IPS DF 4.7 (cell line): ENCODE data around the gene FUZ.

Experiments used
- DNase-seq: peaks from one replicate; pipeline ENCODE4 v3.0.0-alpha.2; 2013; ENCODE audit warnings: low spot score; ENCODE audit errors: extremely low read depth

The FUZ gene

GRCh38 chr19:49851456-49852259 lies 38.6 kb upstream of the FUZ start:
- DNase-seq = no peak

DNA sequence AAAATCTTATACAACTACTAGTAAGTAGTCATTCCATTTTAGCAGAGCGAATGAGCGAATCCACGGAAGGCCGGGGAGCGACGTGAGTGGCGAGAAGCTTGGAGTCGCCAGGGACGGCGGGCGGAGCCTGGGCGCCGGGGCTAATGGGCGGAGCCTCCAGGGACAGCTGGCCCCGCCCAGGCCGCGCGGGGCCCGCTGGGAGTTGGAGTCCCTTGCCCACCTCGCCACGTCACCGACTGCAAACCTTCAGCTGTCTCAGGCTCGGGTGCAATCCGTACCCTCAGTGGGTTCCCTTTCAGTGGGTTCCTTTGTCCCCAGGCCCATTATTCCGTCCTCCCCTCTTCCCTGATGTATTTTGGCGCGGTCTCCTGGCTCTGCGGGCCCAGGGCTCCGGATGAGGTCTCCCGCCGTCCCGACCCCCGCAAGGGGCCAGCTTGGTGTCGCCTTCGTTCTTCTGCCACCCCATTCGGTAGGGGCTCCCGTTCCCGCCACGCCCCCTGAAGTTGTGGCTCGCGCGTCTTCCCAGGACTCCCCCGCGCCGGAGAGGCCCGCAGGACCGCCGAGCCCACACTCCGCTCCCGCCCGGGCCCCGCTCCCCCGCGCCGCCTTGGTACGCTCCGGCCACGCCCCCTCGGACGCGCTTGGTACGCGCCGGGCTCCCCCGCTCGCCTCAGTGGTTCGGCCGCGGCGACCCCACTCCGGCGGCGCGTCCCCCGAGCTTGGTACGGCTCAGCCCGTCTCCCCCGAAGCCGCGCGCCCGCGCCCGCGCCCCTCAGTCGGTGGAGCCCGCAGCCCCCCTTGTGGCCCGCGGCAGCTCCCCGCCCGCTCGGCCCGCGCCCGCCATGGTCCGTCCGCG lies 37.6 kb upstream of the FUZ start, which contains the start of gene PTOV1:
Gene PTOV1 (plus strand): TSS at position 673 of the 856 bp plus-strand sequence.
- DNase-seq = peak; percentile 49

DNA sequence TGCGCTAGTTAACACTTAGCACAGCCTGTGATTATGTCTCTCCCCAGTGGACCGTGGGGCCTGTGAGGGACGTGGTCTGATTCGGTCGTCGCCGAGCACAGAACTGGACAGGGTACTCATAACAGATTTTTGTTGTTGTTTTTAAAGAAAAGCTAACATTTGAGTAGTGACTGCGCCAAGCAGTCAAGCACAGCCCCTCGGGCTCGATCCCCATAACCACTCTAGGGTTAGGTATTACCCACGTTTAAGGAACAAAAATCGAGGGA lies 37.1 kb upstream of the FUZ start:
- DNase-seq = no peak

DNA sequence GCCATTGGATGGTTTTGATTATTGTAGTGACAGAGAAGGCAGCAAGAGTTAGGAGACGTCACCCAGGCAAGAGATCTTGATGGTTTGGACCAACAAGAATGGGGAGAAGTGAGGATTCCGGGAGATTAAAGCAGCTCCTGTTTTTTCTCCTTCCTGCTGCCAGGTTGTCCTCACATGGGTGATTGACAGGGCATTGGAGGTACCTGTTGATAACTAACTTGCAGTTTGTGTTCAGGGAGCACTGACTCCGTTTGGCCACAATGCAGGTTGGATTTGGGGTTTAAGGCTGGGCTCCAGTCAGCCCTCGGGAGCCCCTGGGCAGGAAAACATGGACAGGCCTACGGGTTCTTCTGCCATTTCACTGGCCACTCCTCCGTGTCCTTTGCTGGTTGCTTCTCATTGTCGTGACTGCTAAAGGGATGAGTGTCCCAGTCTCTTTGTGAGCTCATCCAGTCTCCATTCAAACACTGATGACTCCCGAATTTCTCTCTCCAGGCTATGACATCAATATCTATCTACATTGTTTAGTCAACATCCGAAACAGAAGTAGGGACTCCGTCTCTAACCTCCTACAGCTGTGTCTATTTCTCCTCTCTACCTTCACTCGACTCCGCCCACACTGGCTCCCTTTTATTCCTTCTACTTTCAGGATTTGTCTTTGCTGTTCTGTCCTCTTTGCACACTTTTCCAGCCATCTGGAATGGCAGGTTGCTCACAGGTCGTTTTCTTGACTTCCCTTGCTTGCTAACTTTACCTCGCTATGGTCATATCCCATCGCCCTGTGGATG lies 36.5 kb upstream of the FUZ start:
- DNase-seq = no peak

GRCh38 chr19:49848938-49849337 lies 35.8 kb upstream of the FUZ start:
- no peak for DNase-seq

DNA sequence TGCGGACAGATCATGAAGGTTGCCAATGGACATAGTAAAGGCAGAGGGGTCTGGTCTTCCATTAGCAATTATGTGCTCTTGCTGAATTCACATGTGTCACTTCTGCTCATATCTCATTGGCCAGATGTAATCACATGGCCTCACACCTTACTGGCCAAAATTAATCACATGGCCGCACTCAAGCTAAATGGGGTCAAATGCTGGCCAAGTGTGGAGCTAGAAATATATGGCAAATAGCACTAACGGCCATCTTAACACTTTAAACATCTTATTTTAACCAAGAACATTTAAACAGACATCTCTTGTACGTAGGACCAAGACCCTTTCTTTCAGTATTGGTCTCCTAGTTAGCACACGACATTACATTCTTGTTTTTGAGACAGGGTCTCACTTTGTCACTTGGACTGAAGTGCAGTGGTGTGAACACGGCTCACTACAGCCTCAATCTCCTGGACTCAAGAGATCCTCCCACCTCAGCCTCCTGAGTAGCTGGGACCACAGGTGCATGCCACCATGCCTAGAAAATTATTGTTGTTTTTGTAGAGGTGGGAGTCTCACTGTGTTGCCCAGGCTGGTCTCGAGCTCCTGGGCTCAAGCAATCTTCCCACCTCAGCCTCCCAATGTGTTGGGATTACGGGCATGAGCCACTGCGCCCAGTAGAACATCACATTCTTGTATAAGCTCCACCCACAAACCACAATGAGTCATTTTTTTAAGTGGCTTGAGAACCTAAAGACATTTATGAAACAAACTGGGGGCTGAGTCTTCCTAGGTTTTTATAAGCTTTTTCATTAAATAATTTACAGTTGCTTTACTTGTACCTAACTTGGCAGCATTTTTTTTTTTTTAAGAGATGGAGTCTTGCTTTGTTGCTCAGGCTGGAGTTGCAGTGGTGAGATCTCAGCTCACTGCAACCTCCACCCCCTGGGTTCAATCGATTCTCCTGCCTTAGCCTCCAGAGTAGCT lies 34.9 kb upstream of the FUZ start:
- DNase-seq = no peak

DNA sequence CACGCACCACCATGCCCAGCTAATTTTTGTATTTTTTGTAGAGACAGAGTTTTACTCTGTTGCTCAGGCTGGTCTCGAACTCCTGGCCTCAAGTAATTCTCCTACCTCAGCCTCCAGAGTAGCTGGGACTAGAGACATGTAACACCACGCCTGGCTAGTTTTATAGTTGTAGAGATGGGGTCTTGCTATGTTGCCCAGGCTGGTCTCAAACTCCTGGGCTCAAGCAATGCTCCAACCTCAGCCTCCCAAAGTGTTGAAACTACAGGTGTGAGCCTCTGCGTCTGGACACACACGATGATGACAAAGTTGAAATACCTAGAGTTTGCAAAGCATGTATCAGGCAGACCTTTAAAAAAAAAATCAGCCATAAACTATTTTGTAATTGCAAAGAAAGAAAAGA lies 33.3 kb upstream of the FUZ start:
- no peak for DNase-seq

GRCh38 chr19:49845414-49845813 lies 32.3 kb upstream of the FUZ start:
- DNase-seq = no peak

GRCh38 chr19:49844138-49845095 lies 31.3 kb upstream of the FUZ start:
- no peak for DNase-seq

DNA sequence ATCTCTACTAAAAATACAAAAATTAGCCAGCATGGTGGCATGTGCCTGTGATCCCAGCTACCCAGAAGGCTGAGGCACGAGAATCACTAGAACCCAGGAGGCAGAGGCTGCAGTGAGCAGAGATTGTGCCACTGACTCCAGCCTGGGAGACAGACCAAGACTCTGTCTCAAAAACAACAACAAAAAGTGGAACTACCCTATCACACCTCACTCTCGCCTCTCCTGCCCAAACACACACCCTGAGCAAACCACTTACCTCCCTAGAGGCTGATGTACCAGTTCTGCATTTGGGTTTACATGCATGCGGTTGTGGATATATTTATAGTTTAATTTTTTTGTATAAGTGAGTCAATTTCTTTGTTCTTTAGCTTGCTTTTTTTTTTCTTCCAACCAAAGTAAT lies 30.2 kb upstream of the FUZ start:
- no peak for DNase-seq

DNA sequence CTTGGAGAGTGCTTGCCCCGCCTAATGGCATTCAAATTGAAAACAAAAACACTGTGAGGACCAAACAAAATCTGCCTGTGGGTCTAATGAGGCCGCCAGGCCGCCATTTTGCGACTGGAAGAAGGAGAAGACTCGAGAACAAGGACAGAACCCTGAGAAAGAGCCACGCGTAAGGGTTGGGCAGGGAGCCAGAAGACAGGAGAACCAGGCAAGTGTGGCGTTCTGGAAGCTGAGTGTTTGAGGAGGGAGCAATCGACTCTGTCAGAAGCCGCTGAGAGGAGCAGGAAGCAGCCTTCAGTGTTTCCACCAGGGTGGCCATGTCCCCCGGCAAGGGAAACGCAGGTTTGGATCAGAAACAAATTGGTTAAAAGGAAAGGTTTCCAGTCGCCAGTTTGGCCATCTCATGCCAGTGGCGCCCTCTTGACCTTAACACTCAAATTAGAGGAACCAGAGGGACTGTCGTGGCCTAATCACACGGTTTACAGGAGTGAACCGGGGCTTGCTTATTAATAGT lies 27.7 kb upstream of the FUZ start:
- DNase-seq = no peak

DNA sequence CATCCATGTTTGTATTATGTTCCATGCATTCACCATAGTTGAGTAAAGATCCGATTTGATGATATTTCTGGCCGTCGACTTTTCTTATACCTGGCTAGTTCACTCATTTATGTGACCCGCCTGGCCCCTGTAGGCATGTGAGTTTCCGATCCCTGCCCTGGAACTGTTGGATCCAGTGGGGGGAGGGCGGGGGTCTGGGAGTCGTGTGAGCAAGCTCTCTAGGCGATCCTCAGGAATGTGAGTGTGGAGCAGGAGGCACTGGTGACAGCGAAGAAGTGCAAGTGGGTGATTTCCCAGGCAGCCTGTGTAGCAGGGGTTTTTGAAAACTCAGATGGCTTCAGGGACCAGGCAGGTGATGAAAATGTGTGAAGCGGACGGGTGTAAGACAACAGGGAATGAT lies 27.2 kb upstream of the FUZ start:
- DNase-seq = no peak

GRCh38 chr19:49839713-49840112 lies 26.6 kb upstream of the FUZ start:
- DNase-seq = no peak

DNA sequence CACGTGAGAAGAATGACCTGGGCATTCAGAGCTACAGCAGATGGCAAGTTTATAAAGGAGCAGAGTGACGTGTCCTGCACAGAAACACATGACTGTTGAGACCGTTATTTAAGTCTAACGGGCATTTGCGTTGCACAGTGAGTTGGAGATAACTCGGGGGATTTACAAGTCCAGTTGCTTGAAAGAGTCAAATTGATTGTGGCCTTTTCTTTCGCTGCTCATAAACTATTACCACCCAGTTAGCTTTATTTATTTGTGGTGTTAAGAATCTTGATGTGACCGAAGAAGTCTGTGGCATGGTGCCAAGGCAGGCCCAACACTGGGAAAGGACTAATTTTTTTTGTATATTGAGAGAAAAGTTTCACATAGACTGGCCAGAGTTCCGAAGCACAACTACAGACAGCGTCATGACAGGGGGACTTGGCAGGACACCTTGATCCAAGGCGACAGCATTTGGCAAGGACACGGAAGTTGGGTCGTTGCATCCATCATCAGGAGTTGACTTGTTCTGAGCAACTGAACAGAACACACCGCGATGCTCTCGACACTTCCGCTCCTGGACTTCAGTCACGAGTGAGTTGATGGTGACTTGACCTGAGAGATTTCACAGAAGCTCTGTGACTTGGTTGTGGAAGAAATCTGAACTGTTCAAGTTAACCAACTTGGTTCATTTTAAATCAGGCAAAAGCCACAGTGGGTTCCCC lies 25.9 kb upstream of the FUZ start:
- no peak for DNase-seq

DNA sequence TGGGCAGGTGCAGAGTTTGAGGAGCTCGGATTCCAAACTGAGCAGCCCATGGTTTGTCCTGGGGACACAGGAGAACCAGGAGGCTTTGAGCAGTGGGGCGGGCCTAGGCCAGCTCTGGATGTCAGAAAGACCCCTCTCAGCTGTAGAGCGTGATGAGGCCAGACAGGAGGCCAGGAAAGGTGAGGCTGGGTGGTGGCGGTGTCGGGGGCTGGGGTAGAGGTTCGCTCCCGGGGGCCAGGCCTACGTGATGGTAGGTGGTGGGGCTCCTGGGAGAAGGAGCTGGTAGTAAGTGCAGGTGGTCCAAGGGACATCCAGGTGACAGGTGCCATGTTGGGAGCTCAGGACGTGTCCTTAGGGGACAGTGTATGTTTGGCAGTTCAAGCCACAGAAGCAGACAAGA lies 24.3 kb upstream of the FUZ start:
- no peak for DNase-seq

- DNase-seq = no peak
These were observed 23.9 kb upstream of the FUZ start for GRCh38 chr19:49837009-49837310.

DNA sequence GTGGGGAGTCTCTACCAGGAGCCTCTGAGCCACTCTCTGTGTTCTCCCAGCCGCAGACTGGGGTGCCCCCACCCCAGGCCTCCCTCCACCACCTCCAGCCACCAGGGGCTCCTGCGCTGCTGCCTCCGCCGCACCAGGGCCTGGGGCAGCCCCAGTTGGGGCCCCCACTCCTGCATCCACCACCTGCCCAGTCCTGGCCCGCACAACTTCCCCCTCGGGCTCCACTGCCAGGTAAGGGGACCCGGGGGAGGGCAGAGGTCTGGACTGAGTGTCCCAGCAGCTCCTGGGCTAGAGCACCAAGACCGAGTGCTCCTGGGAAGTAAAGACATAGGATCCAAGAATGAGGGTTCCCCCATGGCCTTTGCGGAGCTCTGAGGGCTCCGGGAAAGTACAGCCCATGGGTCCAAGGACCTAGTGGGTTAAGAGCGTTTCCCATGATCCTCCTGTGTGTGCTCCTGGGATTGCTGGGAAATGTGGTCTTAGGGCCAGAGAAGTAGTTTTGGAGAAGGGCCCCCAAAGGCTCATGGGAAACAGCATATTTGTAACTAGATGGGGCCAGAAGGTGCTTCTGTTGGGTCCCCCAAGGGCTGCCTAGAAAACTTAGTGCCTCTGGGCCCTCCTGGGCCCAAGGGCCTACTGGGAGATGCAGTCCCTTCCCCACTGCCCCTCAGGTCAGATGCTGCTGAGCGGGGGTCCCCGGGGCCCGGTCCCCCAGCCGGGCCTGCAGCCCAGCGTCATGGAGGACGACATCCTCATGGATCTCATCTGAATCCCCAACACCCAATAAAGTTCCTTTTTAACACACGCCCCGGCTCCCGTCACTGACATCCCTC lies 23.3 kb upstream of the FUZ start:
- no peak for DNase-seq

GRCh38 chr19:49835562-49835961 lies 22.5 kb upstream of the FUZ start:
- DNase-seq = no peak
